Sigmoid colon (tissue), 7 donors: ENCODE data around the gene DAB2IP. TPM values are rescaled to one million over a fixed set of nuclear protein-coding genes. Genes with fewer than 3 reads are reported as not detected.

ENCODE experiments used
- DNase-seq: peaks from one replicate; pipeline ENCODE4 v3.0.0-alpha.2; 2019
- H3K27ac ChIP-seq, 4 donors: fragments of 200-600 bp; sonication (generic); one replicate each; pipeline ENCODE4 v1.5.1; 2016 to 2019; ENCODE audit warnings: mild to moderate bottlenecking in 1 of 4
- H3K27me3 ChIP-seq, 3 donors: fragments of 200-600 bp; sonication (generic); one replicate each; pipeline ENCODE4 v1.5.1; 2019; ENCODE audit warnings: mild to moderate bottlenecking in 1 of 3
- H3K36me3 ChIP-seq, 4 donors: fragments of 200-600 bp; sonication (generic); one replicate each; pipeline ENCODE4 v1.5.1; 2016 to 2019
- H3K4me1 ChIP-seq, 4 donors: fragments of 200-600 bp; sonication (generic); one replicate each; pipeline ENCODE4 v1.5.1; 2017 to 2019
- H3K4me3 ChIP-seq, 4 donors: fragments of 200-600 bp; sonication (generic); one replicate each; pipeline ENCODE4 v1.5.1; 2017 to 2019; ENCODE audit warnings: mild to moderate bottlenecking in 2 of 4, moderate library complexity in 1 of 4
- H3K9me3 ChIP-seq, 4 donors: fragments of 200-600 bp in 3 of 4; sonication (generic) in 3 of 4; one replicate each; pipeline versions ENCODE4 v1.5.1 to v1.6.1; 2013 to 2019
- EP300 ChIP-seq, 4 donors: sonication (generic); formaldehyde crosslinking; IDR thresholded peaks; one replicate each; pipeline ENCODE4 v1.6.1; 2017; ENCODE audit warnings: antibody characterized with exemption in 4 of 4
- POLR2A ChIP-seq, 2 donors: fragments of 450-650 bp; IDR thresholded peaks; one replicate each; pipeline ENCODE4 v1.6.1; 2016; ENCODE audit warnings: antibody characterized with exemption in 2 of 2, mild to moderate bottlenecking in 2 of 2, moderate library complexity in 2 of 2
- POLR2AphosphoS5 ChIP-seq, 4 donors: sonication (generic); formaldehyde crosslinking; IDR thresholded peaks; one replicate each; pipeline ENCODE4 v1.6.1; 2017; ENCODE audit warnings: antibody characterized with exemption in 4 of 4
- WGBS, 2 donors: extraction: QIAGEN DNeasy Blood & Tissue Kit; methylation state at CpG; one replicate each; pipeline ENCODE4 v1.1.7; 2013; 5-methylcytosine and 5-hydroxymethylcytosine counted together
- intact Hi-C: fragments of 100-400 bp; cut with DNase I; formaldehyde crosslinking; loops from one replicate; pipeline ENCODE4 v1.15.1; 2023
- polyA plus RNA-seq, 3 donors: library from polyadenylated mRNA; stranded (reverse); fragments of 200-250 nt; gene quantifications; one replicate each; pipeline ENCODE4 v1.2.3, GENCODE V29; 2013
- total RNA-seq, 4 donors: library from RNA; depleted of rRNA; stranded (reverse); fragments of >200 nt; gene quantifications; one replicate each; pipeline ENCODE4 v1.1.0, GENCODE V29; 2016
- TF ChIP-seq, protein P1 (sequence below), 4 experiments: fragments of 450-650 bp in 3 of 4; fragments of 200-600 bp in 1 of 4; IDR thresholded peaks; one replicate each; pipeline ENCODE4 v1.5.1; 2016 to 2019; ENCODE audit warnings: antibody characterized with exemption in 4 of 4, mild to moderate bottlenecking in 3 of 4, moderate library complexity in 2 of 4
- donor health status: healthy with polysubstance abuse.
- donor health status: Bipolar disorder and iron deficiency.
- donor health status: healthy.

The DAB2IP gene
- total and polyA plus RNA-seq, 7 donors = 20.1 to 52.4 (median 34.7) TPM

DNA sequence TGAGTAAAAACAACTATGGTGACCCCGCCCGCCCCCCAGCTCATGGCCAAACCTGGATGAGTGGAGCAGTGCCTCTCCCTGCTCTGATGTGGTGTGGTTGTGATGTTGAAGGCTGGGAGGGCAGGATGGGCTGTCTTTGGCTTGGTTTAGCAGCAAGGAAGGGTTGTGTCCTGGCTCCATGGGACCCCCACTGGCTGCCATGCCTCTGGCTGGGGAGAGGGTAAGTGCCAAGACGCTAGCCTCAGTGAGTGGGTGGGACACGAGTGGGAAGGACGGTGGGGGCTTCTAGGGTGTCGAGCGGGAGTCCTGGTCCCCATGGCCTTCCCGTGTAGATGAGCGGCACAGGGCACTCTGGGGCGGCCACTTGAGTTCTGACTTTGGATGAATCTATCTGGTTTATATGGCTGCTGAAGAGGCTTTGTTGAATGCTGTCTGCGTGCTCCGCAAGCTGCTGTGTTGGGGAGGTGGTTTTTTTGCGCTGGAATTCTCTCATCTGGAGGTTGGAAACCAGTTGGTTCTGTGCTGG lies 50.4 kb downstream of the DAB2IP start:
- 93% methylated on average over 13 of the region's 13 CpGs for WGBS, 2 donors
- Histone ChIP-seq H3K36me3 (no peaks in the 10 kb centered on the region), H3K27ac (peak overlapping the region in 3 of 4 donors; percentile 66 to 74 (median 68)), H3K4me1 (peaks cover 0 to 43% (median 36%) of the 10 kb centered on the region in 4 donors), H3K4me3 (no peak overlapping the region), H3K9me3 (no peaks in the 10 kb centered on the region), H3K27me3 (no peaks in the 10 kb centered on the region)
- DNase-seq = no peak
- intact Hi-C loops = loop anchor here (5.0 kb wide), 1 partner anchor 76 kb away; no protein-coding TSS in a partner anchor
- TF ChIP-seq, protein P1, sequence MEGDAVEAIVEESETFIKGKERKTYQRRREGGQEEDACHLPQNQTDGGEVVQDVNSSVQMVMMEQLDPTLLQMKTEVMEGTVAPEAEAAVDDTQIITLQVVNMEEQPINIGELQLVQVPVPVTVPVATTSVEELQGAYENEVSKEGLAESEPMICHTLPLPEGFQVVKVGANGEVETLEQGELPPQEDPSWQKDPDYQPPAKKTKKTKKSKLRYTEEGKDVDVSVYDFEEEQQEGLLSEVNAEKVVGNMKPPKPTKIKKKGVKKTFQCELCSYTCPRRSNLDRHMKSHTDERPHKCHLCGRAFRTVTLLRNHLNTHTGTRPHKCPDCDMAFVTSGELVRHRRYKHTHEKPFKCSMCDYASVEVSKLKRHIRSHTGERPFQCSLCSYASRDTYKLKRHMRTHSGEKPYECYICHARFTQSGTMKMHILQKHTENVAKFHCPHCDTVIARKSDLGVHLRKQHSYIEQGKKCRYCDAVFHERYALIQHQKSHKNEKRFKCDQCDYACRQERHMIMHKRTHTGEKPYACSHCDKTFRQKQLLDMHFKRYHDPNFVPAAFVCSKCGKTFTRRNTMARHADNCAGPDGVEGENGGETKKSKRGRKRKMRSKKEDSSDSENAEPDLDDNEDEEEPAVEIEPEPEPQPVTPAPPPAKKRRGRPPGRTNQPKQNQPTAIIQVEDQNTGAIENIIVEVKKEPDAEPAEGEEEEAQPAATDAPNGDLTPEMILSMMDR (IDR thresholded peaks at IDR 0.05) = no peak
- TF ChIP-seq POLR2A (IDR thresholded peaks at IDR 0.05) (no peak), POLR2AphosphoS5 (IDR thresholded peaks at IDR 0.05) (no peak), EP300 (IDR thresholded peaks at IDR 0.05) (no peak)

DNA sequence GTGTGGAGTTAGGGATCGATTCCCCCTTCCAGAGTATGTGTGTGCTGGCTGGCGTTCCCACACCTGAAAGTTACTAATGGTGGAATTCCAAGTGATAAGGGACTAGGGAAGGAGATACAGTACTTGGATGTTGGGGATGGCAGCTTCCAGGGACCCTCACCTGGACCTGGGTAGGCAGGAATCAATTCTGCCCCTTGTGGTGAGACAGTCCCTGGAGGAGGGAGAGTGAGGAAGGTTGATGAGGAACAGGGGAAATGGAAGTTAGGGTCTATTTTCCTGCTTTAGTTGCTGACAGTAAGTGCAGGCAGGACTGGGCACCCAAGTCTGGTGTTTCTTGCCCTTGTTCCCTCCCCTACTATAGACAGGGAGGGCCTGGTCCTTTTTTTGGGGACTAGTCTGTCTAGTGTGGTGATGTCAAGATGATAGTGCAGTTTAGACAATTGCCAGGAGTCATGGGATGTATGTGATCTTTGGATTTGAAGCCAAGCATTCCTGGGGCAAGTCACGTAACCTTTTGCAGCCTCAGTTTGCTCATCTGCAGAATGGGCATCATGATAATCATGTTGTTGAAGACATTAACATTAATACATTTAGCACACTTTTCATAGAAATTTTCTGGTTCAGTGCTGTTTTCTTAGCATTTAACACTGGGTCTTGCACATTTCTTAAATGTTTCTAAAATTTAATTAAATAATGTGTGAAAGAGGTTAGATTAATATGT lies 51.7 kb downstream of the DAB2IP start:
- Histone ChIP-seq H3K36me3 (no peaks in the 10 kb centered on the region), H3K4me1 (peaks cover 0 to 56% (median 40%) of the 10 kb centered on the region in 4 donors), H3K27ac (no peak overlapping the region), H3K4me3 (no peak overlapping the region), H3K27me3 (no peaks in the 10 kb centered on the region), H3K9me3 (no peaks in the 10 kb centered on the region)
- WGBS, 2 donors = 83 to 89% methylated on average over 3 of the region's 3 CpGs
- intact Hi-C loops = loop anchor here (5.0 kb wide), 1 partner anchor 74 kb away; no protein-coding TSS in a partner anchor
- DNase-seq = no peak
- TF ChIP-seq POLR2AphosphoS5 (IDR thresholded peaks at IDR 0.05) (no peak), EP300 (IDR thresholded peaks at IDR 0.05) (no peak), POLR2A (IDR thresholded peaks at IDR 0.05) (no peak)
- TF ChIP-seq, protein P1 (IDR thresholded peaks at IDR 0.05) = no peak

DNA sequence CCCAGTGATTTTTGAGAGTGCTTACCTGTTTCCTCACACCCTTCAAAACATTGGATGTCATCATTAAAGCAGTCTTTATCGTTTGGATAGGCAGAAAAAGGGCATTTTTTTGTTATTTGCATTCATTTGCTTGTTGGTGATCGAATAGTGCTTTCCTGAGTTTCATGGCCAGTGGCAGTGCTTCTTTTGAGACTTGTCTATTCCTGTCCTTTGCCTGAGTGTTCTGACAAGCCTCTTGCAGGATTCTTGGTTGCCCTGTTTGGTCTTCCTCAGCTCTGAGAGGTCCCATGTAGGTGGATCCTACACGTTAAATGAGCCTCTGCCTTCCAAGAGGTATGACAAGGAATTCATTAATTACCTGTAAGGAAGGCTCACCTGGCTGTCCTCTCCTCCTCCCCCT lies 52.8 kb downstream of the DAB2IP start:
- no peaks in the 10 kb centered on the region for H3K27me3 ChIP-seq
- H3K36me3 ChIP-seq = no peaks in the 10 kb centered on the region
- no peaks in the 10 kb centered on the region for H3K9me3 ChIP-seq
- TF ChIP-seq POLR2A (IDR thresholded peaks at IDR 0.05) = no peak
- TF ChIP-seq EP300 (IDR thresholded peaks at IDR 0.05) = no peak
- TF ChIP-seq, protein P1 (IDR thresholded peaks at IDR 0.05) = no peak
- no peak for TF ChIP-seq POLR2AphosphoS5 (IDR thresholded peaks at IDR 0.05)
- 85% methylated on average over 3 of the region's 3 CpGs for WGBS, 2 donors
- peaks cover 0 to 59% (median 43%) of the 10 kb centered on the region in 4 donors for H3K4me1 ChIP-seq
- no peak overlapping the region for H3K27ac ChIP-seq
- intact Hi-C loops = loop anchor here (5.0 kb wide), 1 partner anchor 73 kb away; no protein-coding TSS in a partner anchor
- no peak overlapping the region for H3K4me3 ChIP-seq
- no peak for DNase-seq

DNA sequence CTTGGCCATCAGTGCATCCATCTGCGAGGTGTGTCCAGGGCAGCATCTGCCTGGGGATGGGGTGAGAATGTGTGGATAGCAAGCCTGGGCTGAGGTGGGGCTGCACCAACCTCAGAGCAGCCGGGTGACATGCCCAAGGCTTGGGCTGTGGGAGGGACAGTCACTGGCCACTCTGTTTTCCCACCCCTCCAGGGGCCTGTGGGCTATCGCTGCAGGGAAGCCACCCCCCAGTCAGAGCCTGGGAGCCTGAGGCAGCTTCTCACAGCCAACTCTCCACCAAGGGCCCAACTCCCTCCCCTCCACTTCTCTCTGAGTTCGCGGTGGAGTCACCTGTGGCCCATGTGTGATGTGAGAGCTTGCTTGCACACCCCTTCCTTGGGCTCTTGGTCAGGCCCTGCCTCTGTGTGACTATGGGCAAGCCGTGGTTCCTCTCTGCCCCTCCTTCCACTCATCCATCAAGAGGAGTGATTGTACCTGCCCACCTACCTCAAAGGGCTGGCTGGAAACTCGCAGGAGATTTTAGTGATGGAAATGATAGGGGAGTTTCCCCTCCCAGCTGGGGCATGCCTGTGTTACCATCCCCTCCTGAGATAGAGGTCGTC lies 54.8 kb downstream of the DAB2IP start:
- Histone ChIP-seq H3K4me1 (peaks cover 0 to 61% (median 39%) of the 10 kb centered on the region in 4 donors), H3K27ac (no peak overlapping the region), H3K4me3 (no peak overlapping the region), H3K36me3 (no peaks in the 10 kb centered on the region), H3K27me3 (no peaks in the 10 kb centered on the region), H3K9me3 (no peaks in the 10 kb centered on the region)
- DNase-seq = peak; percentile 56
- WGBS, 2 donors = 84 to 88% methylated on average over 8 of the region's 8 CpGs
- TF ChIP-seq POLR2A (IDR thresholded peaks at IDR 0.05) (no peak), EP300 (IDR thresholded peaks at IDR 0.05) (no peak), POLR2AphosphoS5 (IDR thresholded peaks at IDR 0.05) (no peak)
- TF ChIP-seq, protein P1 (IDR thresholded peaks at IDR 0.05) = no peak
- intact Hi-C loops = no loop called here
